Neural progenitor cell (in vitro differentiated cells): Measurements from ENCODE around the gene KRTAP12-1. TPM values are rescaled to one million over a fixed set of nuclear protein-coding genes. Genes with fewer than 3 reads are reported as not detected.

ENCODE experiments used
- DNase-seq: peaks from one replicate; pipeline ENCODE4 v3.0.0-alpha.2; 2016; ENCODE audit warnings: low spot score
- H2AFZ ChIP-seq: fragments of 200-600 bp; sonication (generic); replicated peaks from 2 replicates; pipeline ENCODE4 v1.6.1; 2016; ENCODE audit warnings: antibody characterized with exemption
- H3F3A ChIP-seq: fragments of 200-600 bp; sonication (generic); 2 replicates; pipeline ENCODE4 v1.6.1; 2016; ENCODE audit warnings: antibody characterized with exemption, low read depth
- H3K27ac ChIP-seq: fragments of 200-600 bp; sonication (generic); 2 replicates; pipeline ENCODE4 v1.5.1; 2016; ENCODE audit warnings: mild to moderate bottlenecking
- H3K27me3 ChIP-seq: fragments of 200-600 bp; sonication (generic); 2 replicates; pipeline ENCODE4 v1.6.1; 2016; ENCODE audit warnings: mild to moderate bottlenecking, moderate library complexity
- H3K36me3 ChIP-seq: fragments of 200-600 bp; sonication (generic); 2 replicates; pipeline ENCODE4 v1.5.1; 2016
- H3K4me1 ChIP-seq: fragments of 200-600 bp; sonication (generic); 2 replicates; pipeline ENCODE4 v1.6.1; 2016; ENCODE audit warnings: mixed run types
- H3K4me2 ChIP-seq: fragments of 200-600 bp; sonication (generic); 2 replicates; pipeline ENCODE4 v1.6.1; 2016
- H3K4me3 ChIP-seq: fragments of 200-600 bp; sonication (generic); 2 replicates; pipeline ENCODE4 v1.5.1; 2016
- H3K79me2 ChIP-seq: fragments of 200-600 bp; sonication (generic); 2 replicates; pipeline ENCODE4 v1.6.1; 2016; ENCODE audit warnings: low read depth
- H3K9ac ChIP-seq: fragments of 200-600 bp; sonication (generic); 2 replicates; pipeline ENCODE4 v1.6.1; 2016
- H3K9me3 ChIP-seq: fragments of 200-600 bp; sonication (generic); 2 replicates; pipeline ENCODE4 v1.5.1; 2016; ENCODE audit warnings: low read depth
- H4K20me1 ChIP-seq: fragments of 200-600 bp; sonication (generic); 2 replicates; pipeline ENCODE4 v1.6.1; 2016; ENCODE audit warnings: low read depth
- H3K27ac Mint-ChIP-seq: 3 replicates; pipeline ENCODE4 v1.8.0; 2021; ENCODE audit warnings: mixed read lengths
- H3K27me3 Mint-ChIP-seq: 2 replicates; pipeline ENCODE4 v1.8.0; 2022; ENCODE audit warnings: low read depth, mild to moderate bottlenecking, inconsistent platforms, moderate library complexity, mixed read lengths; ENCODE audit not compliant: insufficient read depth
- H3K36me3 Mint-ChIP-seq: 3 replicates; pipeline ENCODE4 v1.8.0; 2021; ENCODE audit warnings: mixed read lengths
- H3K4me1 Mint-ChIP-seq: 3 replicates; pipeline ENCODE4 v1.8.0; 2021; ENCODE audit warnings: mixed read lengths
- H3K4me3 Mint-ChIP-seq: 3 replicates; pipeline ENCODE4 v1.8.0; 2021; ENCODE audit warnings: mild to moderate bottlenecking, moderate library complexity, mixed read lengths
- H3K9me3 Mint-ChIP-seq: 3 replicates; pipeline ENCODE4 v1.8.0; 2020; ENCODE audit warnings: mixed read lengths
- EZH2 ChIP-seq: fragments of 200-600 bp; sonication (generic); IDR thresholded peaks from 2 replicates; pipeline ENCODE4 v1.6.1; 2017; ENCODE audit warnings: antibody characterized with exemption, mild to moderate bottlenecking, moderate library complexity
- EZH2phosphoT487 ChIP-seq: fragments of 200-600 bp; sonication (generic); IDR thresholded peaks from 2 replicates; pipeline ENCODE4 v1.6.1; 2017; ENCODE audit warnings: antibody characterized with exemption
- total RNA-seq: library from RNA; depleted of rRNA; stranded (reverse); fragments of >200 nt; gene quantifications from 2 replicates; pipeline ENCODE4 v1.2.3, GENCODE V29; 2015; ENCODE audit warnings: low replicate concordance
- TF ChIP-seq, protein P1 (sequence below): fragments of 200-600 bp; sonication (generic); IDR thresholded peaks from 2 replicates; pipeline ENCODE4 v1.5.1; 2017; ENCODE audit warnings: antibody characterized with exemption, mild to moderate bottlenecking

KRTAP12-1 gene
- total RNA-seq, 1 donor from 2014 or later = not detected

GRCh38 chr21:44684077-44684476 is 2.1 kb upstream of the KRTAP12-1 start:
- Histone ChIP-seq H3K4me3 (no peak overlapping the region), H2AFZ (no peak overlapping the region), H4K20me1 (no peaks in the 10 kb centered on the region), H3K79me2 (no peaks in the 10 kb centered on the region), H3K4me1 (peaks cover 12% of the 10 kb centered on the region), H3K27me3 (peaks cover 19% of the 10 kb centered on the region), H3K36me3 (no peaks in the 10 kb centered on the region), H3K9me3 (no peaks in the 10 kb centered on the region), H3F3A (peaks cover 9% of the 10 kb centered on the region), H3K4me2 (no peak overlapping the region), H3K27ac (no peak overlapping the region), H3K9ac (no peak overlapping the region)
- peaks cover 7% of the 10 kb centered on the region for H3K9me3 Mint-ChIP-seq
- DNase-seq = no peak
- H3K4me3 Mint-ChIP-seq = no peak overlapping the region
- H3K27ac Mint-ChIP-seq = no peak overlapping the region
- H3K36me3 Mint-ChIP-seq = no peaks in the 10 kb centered on the region
- H3K27me3 Mint-ChIP-seq = peaks cover 19% of the 10 kb centered on the region
- TF ChIP-seq EZH2 (no peak), EZH2phosphoT487 (no peak)
- TF ChIP-seq, protein P1, sequence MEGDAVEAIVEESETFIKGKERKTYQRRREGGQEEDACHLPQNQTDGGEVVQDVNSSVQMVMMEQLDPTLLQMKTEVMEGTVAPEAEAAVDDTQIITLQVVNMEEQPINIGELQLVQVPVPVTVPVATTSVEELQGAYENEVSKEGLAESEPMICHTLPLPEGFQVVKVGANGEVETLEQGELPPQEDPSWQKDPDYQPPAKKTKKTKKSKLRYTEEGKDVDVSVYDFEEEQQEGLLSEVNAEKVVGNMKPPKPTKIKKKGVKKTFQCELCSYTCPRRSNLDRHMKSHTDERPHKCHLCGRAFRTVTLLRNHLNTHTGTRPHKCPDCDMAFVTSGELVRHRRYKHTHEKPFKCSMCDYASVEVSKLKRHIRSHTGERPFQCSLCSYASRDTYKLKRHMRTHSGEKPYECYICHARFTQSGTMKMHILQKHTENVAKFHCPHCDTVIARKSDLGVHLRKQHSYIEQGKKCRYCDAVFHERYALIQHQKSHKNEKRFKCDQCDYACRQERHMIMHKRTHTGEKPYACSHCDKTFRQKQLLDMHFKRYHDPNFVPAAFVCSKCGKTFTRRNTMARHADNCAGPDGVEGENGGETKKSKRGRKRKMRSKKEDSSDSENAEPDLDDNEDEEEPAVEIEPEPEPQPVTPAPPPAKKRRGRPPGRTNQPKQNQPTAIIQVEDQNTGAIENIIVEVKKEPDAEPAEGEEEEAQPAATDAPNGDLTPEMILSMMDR = no peak
- peaks cover 23% of the 10 kb centered on the region for H3K4me1 Mint-ChIP-seq

DNA sequence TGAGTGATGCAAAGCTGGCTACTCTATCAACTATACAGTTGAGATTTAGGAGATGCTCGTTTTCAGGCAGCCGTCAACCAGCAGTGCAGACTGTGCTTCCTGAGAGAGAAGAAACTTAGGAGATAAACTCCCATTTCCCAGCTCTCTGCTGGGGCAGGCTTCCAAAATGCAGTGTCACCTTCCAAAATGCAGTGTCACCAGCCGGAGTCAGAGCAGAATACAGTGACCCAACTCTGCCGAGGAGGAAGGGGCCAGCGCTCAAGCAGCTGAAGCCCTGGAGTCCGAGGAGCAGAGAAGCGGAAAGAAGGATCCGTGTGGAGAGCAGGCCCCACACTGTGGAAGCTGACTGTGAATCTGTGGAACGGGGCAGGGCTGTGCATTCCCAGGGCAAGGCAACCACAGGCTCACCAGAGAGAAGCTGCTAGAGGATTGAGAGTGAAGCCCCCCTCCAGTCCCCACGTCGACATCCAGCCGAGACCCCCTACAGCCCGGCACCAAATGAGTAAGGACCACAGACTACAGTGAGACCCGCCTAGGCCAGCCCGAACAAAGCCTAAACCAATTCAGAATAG is 703 bp upstream of the KRTAP12-1 start:
- peaks cover 16% of the 10 kb centered on the region for H3K27me3 Mint-ChIP-seq
- H3K27ac Mint-ChIP-seq = no peak overlapping the region
- Histone ChIP-seq H3K4me1 (peaks cover 12% of the 10 kb centered on the region), H3K4me3 (no peak overlapping the region), H3K9me3 (no peaks in the 10 kb centered on the region), H3K27ac (no peak overlapping the region), H2AFZ (no peak overlapping the region), H3K36me3 (no peaks in the 10 kb centered on the region), H3K27me3 (peaks cover 16% of the 10 kb centered on the region), H3K79me2 (no peaks in the 10 kb centered on the region), H3K4me2 (no peak overlapping the region), H3F3A (peaks cover 9% of the 10 kb centered on the region), H4K20me1 (no peaks in the 10 kb centered on the region), H3K9ac (no peak overlapping the region)
- no peaks in the 10 kb centered on the region for H3K36me3 Mint-ChIP-seq
- H3K4me1 Mint-ChIP-seq = peaks cover 19% of the 10 kb centered on the region
- DNase-seq = no peak
- H3K9me3 Mint-ChIP-seq = peaks cover 7% of the 10 kb centered on the region
- TF ChIP-seq, protein P1 = no peak
- no peak overlapping the region for H3K4me3 Mint-ChIP-seq

DNA sequence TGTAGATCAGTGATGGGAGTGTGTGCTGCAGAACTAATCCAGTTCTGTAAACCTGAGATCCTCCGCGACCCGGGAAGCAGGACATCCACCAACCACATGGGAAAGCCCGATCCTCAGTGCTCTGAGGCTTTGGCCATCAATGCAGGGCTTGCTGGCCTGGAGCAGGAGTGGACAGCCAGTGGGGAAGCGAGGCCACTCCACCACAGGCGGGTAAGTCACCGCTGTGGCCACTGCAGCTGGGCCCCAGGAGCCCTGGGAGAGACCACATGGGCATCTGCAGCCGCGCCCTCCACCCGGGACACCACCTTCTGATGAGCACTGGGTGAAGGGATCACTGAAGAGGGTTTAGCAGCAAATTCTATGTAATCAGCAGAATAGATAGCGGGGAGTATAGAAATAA is 811 bp downstream of the KRTAP12-1 start:
- Mint-ChIP-seq H3K9me3 (peaks cover 7% of the 10 kb centered on the region), H3K4me1 (peaks cover 5% of the 10 kb centered on the region), H3K4me3 (no peak overlapping the region), H3K27ac (no peak overlapping the region), H3K27me3 (peaks cover 13% of the 10 kb centered on the region), H3K36me3 (no peaks in the 10 kb centered on the region)
- Histone ChIP-seq H3K4me2 (no peak overlapping the region), H3K27ac (no peak overlapping the region), H3K36me3 (no peaks in the 10 kb centered on the region), H3F3A (no peaks in the 10 kb centered on the region), H3K79me2 (no peaks in the 10 kb centered on the region), H4K20me1 (no peaks in the 10 kb centered on the region), H3K4me3 (no peak overlapping the region), H2AFZ (no peak overlapping the region), H3K4me1 (peaks cover 2% of the 10 kb centered on the region), H3K9ac (no peak overlapping the region), H3K9me3 (no peaks in the 10 kb centered on the region), H3K27me3 (peaks cover 5% of the 10 kb centered on the region)
- TF ChIP-seq, protein P1 = no peak
- TF ChIP-seq EZH2phosphoT487 = no peak
- no peak for TF ChIP-seq EZH2
- no peak for DNase-seq
